Sigmoid colon (tissue), 4 donors: ENCODE measurements around the gene PAGE4.

ENCODE experiments used
- CTCF ChIP-seq, 4 experiments: fragments of 450-650 bp in 3 of 4; fragments of 200-600 bp in 1 of 4; IDR thresholded peaks; one replicate each; pipeline ENCODE4 v1.5.1; 2016 to 2019; ENCODE audit warnings: antibody characterized with exemption in 4 of 4, mild to moderate bottlenecking in 3 of 4, moderate library complexity in 2 of 4
- EP300 ChIP-seq, 4 donors: sonication (generic); formaldehyde crosslinking; IDR thresholded peaks; one replicate each; pipeline ENCODE4 v1.6.1; 2017; ENCODE audit warnings: antibody characterized with exemption in 4 of 4
- POLR2A ChIP-seq, 2 donors: fragments of 450-650 bp; IDR thresholded peaks; one replicate each; pipeline ENCODE4 v1.6.1; 2016; ENCODE audit warnings: antibody characterized with exemption in 2 of 2, mild to moderate bottlenecking in 2 of 2, moderate library complexity in 2 of 2
- POLR2AphosphoS5 ChIP-seq, 4 donors: sonication (generic); formaldehyde crosslinking; IDR thresholded peaks; one replicate each; pipeline ENCODE4 v1.6.1; 2017; ENCODE audit warnings: antibody characterized with exemption in 4 of 4

- TF ChIP-seq CTCF (IDR thresholded peaks at IDR 0.05): no peak
- no peak for TF ChIP-seq POLR2A (IDR thresholded peaks at IDR 0.05)
- no peak for TF ChIP-seq POLR2AphosphoS5 (IDR thresholded peaks at IDR 0.05)
- no peak for TF ChIP-seq EP300 (IDR thresholded peaks at IDR 0.05)
Observed at GRCh38 chrX:49859491-49859890, 30.4 kb downstream of the PAGE4 start.
